GM23338 (cell line): ENCODE measurements around the gene MUC21. TPM values are rescaled to one million over a fixed set of nuclear protein-coding genes. Genes with fewer than 3 reads are reported as not detected.

Experiments
- ATAC-seq: fragments of 200-7000 bp; cut with Tn5 transposase; 3 replicates; pipeline ENCODE4 v1.9.1; 2020
- DNase-seq: peaks from one replicate; pipeline ENCODE4 v3.0.0-alpha.2; 2015; ENCODE audit warnings: low spot score
- H2AFZ ChIP-seq: fragments of 200-600 bp; sonication (generic); 2 replicates; pipeline ENCODE4 v1.8.0; 2016; ENCODE audit warnings: antibody characterized with exemption, mild to moderate bottlenecking, moderate library complexity
- H3F3A ChIP-seq: fragments of 200-600 bp; sonication (generic); replicated peaks from 2 replicates; pipeline ENCODE4 v1.8.0; 2017; ENCODE audit warnings: antibody characterized with exemption, mixed run types, low read depth
- H3K27ac ChIP-seq: fragments of 200-600 bp; sonication (generic); 2 replicates; pipeline ENCODE4 v1.6.1; 2016; ENCODE audit warnings: low read depth
- H3K27me3 ChIP-seq: fragments of 200-600 bp; sonication (generic); 2 replicates; pipeline ENCODE4 v1.8.0; 2016; ENCODE audit warnings: mild to moderate bottlenecking, mixed run types, moderate library complexity; ENCODE audit not compliant: insufficient read depth
- H3K36me3 ChIP-seq: fragments of 200-600 bp; sonication (generic); 2 replicates; pipeline ENCODE4 v1.8.0; 2016; ENCODE audit warnings: mild to moderate bottlenecking; ENCODE audit not compliant: insufficient read depth
- H3K4me1 ChIP-seq: fragments of 200-600 bp; sonication (generic); 2 replicates; pipeline ENCODE4 v1.8.0; 2016; ENCODE audit warnings: mild to moderate bottlenecking, moderate library complexity; ENCODE audit not compliant: insufficient read depth
- H3K4me2 ChIP-seq: fragments of 200-600 bp; sonication (generic); 2 replicates; pipeline ENCODE4 v1.7.1; 2017; ENCODE audit warnings: mixed run types
- H3K4me3 ChIP-seq: fragments of 200-600 bp; sonication (generic); 2 replicates; pipeline ENCODE4 v1.6.1; 2016; ENCODE audit warnings: mixed run types
- H3K79me2 ChIP-seq: fragments of 200-600 bp; sonication (generic); replicated peaks from 2 replicates; pipeline ENCODE4 v1.8.0; 2017; ENCODE audit warnings: mild to moderate bottlenecking; ENCODE audit not compliant: insufficient read depth
- H3K9me2 ChIP-seq: fragments of 200-600 bp; sonication (generic); 2 replicates; pipeline ENCODE4 v1.8.0; 2017; ENCODE audit not compliant: insufficient read depth
- H4K20me1 ChIP-seq: fragments of 200-600 bp; sonication (generic); replicated peaks from 2 replicates; pipeline ENCODE4 v1.8.0; 2017; ENCODE audit warnings: mild to moderate bottlenecking; ENCODE audit not compliant: insufficient read depth
- H3K27ac Mint-ChIP-seq: 2 replicates; pipeline ENCODE4 v1.8.0; 2020; ENCODE audit warnings: inconsistent platforms, mild to moderate bottlenecking, moderate library complexity, mixed read lengths
- H3K27me3 Mint-ChIP-seq: 3 replicates; pipeline ENCODE4 v1.8.0; 2022; ENCODE audit warnings: low read depth, mild to moderate bottlenecking, moderate library complexity, mixed read lengths, inconsistent platforms; ENCODE audit not compliant: insufficient read depth, poor library complexity
- H3K36me3 Mint-ChIP-seq: 3 replicates; pipeline ENCODE4 v1.8.0; 2021; ENCODE audit warnings: low read depth, mild to moderate bottlenecking, inconsistent platforms, moderate library complexity, mixed read lengths
- H3K4me1 Mint-ChIP-seq: 3 replicates; pipeline ENCODE4 v1.8.0; 2020; ENCODE audit warnings: mild to moderate bottlenecking, inconsistent platforms, mixed read lengths
- H3K4me3 Mint-ChIP-seq: 3 replicates; pipeline ENCODE4 v1.8.0; 2021; ENCODE audit warnings: moderate library complexity, mild to moderate bottlenecking, inconsistent platforms, mixed read lengths
- H3K9me3 Mint-ChIP-seq: 3 replicates; pipeline ENCODE4 v1.8.0; 2020; ENCODE audit warnings: moderate library complexity, mild to moderate bottlenecking, inconsistent platforms, mixed read lengths
- CTCF ChIP-seq, 2 experiments: fragments of 200-600 bp in 1 of 2; sonication (generic) in 1 of 2; conservative IDR thresholded peaks; 2 replicates each; pipeline versions ENCODE4 v1.5.1 to v1.6.1; 2016 to 2017; ENCODE audit warnings: antibody characterized with exemption in 2 of 2, low read depth in 2 of 2, mild to moderate bottlenecking in 2 of 2, moderate library complexity in 1 of 2
- ETS1 ChIP-seq: IDR thresholded peaks from 2 replicates; pipeline ENCODE4 v1.6.1; 2016; ENCODE audit warnings: antibody characterized with exemption
- JUNB ChIP-seq: IDR thresholded peaks from one replicate; pipeline ENCODE4 v1.6.1; 2016; ENCODE audit warnings: antibody characterized with exemption; ENCODE audit not compliant: unreplicated experiment
- POLR2AphosphoS5 ChIP-seq: IDR thresholded peaks from 2 replicates; pipeline ENCODE4 v1.6.1; 2016; ENCODE audit warnings: antibody characterized with exemption, low read depth
- REST ChIP-seq: IDR thresholded peaks from one replicate; pipeline ENCODE4 v1.6.1; 2018; ENCODE audit warnings: antibody characterized with exemption; ENCODE audit not compliant: unreplicated experiment
- STAT1 ChIP-seq: IDR thresholded peaks from one replicate; pipeline ENCODE4 v1.6.1; 2016; ENCODE audit warnings: antibody characterized with exemption; ENCODE audit not compliant: unreplicated experiment
- ZNF331 ChIP-seq: fragments of 250-450 bp; sonication (Bioruptor Pico); IDR thresholded peaks from 2 replicates; pipeline ENCODE4 v1.5.0; 2020; ENCODE audit warnings: low read depth, mild to moderate bottlenecking, moderate library complexity
- polyA plus RNA-seq: library from polyadenylated mRNA; unstranded; fragments of >200 nt; fragmentation: Nextera tagmentation; extraction: Ambion mirVana; gene quantifications from 2 replicates; pipeline ENCODE4 v1.2.1, GENCODE V29; 2016
- total RNA-seq: library from RNA; depleted of rRNA; stranded (reverse); fragments of >200 nt; shearing (Covaris generic); gene quantifications from 2 replicates; pipeline ENCODE4 v1.2.3, GENCODE V29; 2014

The MUC21 gene
- total and polyA plus RNA-seq, 2 experiments from 2014 or later = not detected

GRCh38 chr6:30972816-30973215 is 10.7 kb upstream of the MUC21 start (continued):
- no peak for TF ChIP-seq CTCF (conservative IDR thresholded peaks at IDR 0.05; ENCODE audit: low read depth in 2 of 2)
- no peak for TF ChIP-seq ZNF331 (CRISPR knock-in tag)
- TF ChIP-seq ETS1 = no peak
- no peak for TF ChIP-seq STAT1

- Histone ChIP-seq H3K4me3 (no peak overlapping the region), H3F3A (no peaks in the 10 kb centered on the region), H3K36me3 (no peaks in the 10 kb centered on the region), H3K4me1 (no peaks in the 10 kb centered on the region), H2AFZ (no peak overlapping the region), H3K27ac (no peak overlapping the region), H3K9me2 (0 out of 2 replicates have a peak, but pooled peaks cover 6% of the 10 kb centered on the region), H3K4me2 (no peak overlapping the region), H3K27me3 (no peaks in the 10 kb centered on the region), H4K20me1 (no peaks in the 10 kb centered on the region), H3K79me2 (no peaks in the 10 kb centered on the region)
- peaks cover 10% of the 10 kb centered on the region for H3K4me1 Mint-ChIP-seq
- H3K27ac Mint-ChIP-seq = no peak overlapping the region
- no peak overlapping the region for H3K4me3 Mint-ChIP-seq
- ATAC-seq (peak; percentile 72), DNase-seq (peak; percentile 38)
- H3K36me3 Mint-ChIP-seq = no peaks in the 10 kb centered on the region
- H3K27me3 Mint-ChIP-seq = peaks cover 3% of the 10 kb centered on the region
- no peak for TF ChIP-seq REST
- TF ChIP-seq ETS1 = no peak
- TF ChIP-seq CTCF (conservative IDR thresholded peaks at IDR 0.05; ENCODE audit: low read depth in 2 of 2) = peak; percentile 23 to 43; a peak in 2 of 4 replicates
- no peak for TF ChIP-seq POLR2AphosphoS5
- TF ChIP-seq JUNB = no peak
- no peaks in the 10 kb centered on the region for H3K9me3 Mint-ChIP-seq
These were observed 8.8 kb upstream of the MUC21 start for GRCh38 chr6:30974490-30975252.
